ENCODE data around the gene TPT1. TPM values are rescaled to one million over a fixed set of nuclear protein-coding genes. Genes with fewer than 3 reads are reported as not detected.
A peak's percentile ranks its signal among the peaks of the same experiment; 100 is the strongest.
"Not testable (repeated sequence)": the region's sequence is repeated elsewhere in the genome, so short reads cannot be mapped to it uniquely, and the experiment has no call there.

Gene TPT1
- total and polyA plus RNA-seq, 2 donors (not counting 1 experiment from before 2014, with no cell fraction given): 2,507 to 4,871 TPM

- DNase-seq; ATAC-seq (ENCODE audit: low read depth); H3K27ac ChIP-seq (ENCODE audit: low read length in 2 of 2); H3K9ac ChIP-seq (ENCODE audit: low read length); H3K9me3 ChIP-seq (ENCODE audit: control extremely low read depth in 1 of 3, control insufficient read depth in 2 of 3, insufficient read depth in 1 of 3, low read length in 2 of 3); H3K4me2 ChIP-seq (replicated peaks; ENCODE audit: low read depth, low read length, poor library complexity, severe bottlenecking); intact Hi-C loops (cut with micrococcal nuclease); CTCF ChIA-PET; H3K4me3 ChIP-seq (ENCODE audit: control extremely low read depth in 1 of 5, extremely low read depth in 1 of 5, insufficient read depth in 1 of 5, low read depth in 2 of 5, low read length in 4 of 5); H3K9me3 Mint-ChIP-seq (ENCODE audit: insufficient read depth); H3K27ac Mint-ChIP-seq; H2AFZ ChIP-seq (ENCODE audit: insufficient read depth, low read depth, low read length, poor library complexity, severe bottlenecking); H3K27me3 Mint-ChIP-seq; H3K27me3 ChIP-seq (replicated peaks in 1 of 4; ENCODE audit: control extremely low read depth in 1 of 4, control insufficient read depth in 3 of 4, insufficient read depth in 4 of 4, low read length in 3 of 4): not testable (repeated sequence)
- H3K36me3 ChIP-seq (replicated peaks in 1 of 2; ENCODE audit: control extremely low read depth in 1 of 2, control insufficient read depth in 1 of 2, extremely low read depth in 1 of 2, insufficient read depth in 2 of 2, low read length in 1 of 2): peaks cover 2 to 35% of the 10 kb centered on the region in 2 experiments
- peaks cover 50% of the 10 kb centered on the region for H3K79me2 ChIP-seq (ENCODE audit: control insufficient read depth, insufficient read depth, low read length)
- POLR2A ChIA-PET: interaction anchor here (1.6 kb wide), 1 partner anchor 75 kb away, joined by 5 read pairs; the partner anchor contains the start of gene SLC25A30
- WGBS (ENCODE audit: insufficient coverage): 98% methylated on average over 6 of the region's 9 CpGs
- Mint-ChIP-seq H3K4me3 (peak overlapping the region; percentile 59), H3K4me1 (peaks cover 42% of the 10 kb centered on the region)
- peaks cover 28 to 31% of the 10 kb centered on the region in 2 donors for H3K4me1 ChIP-seq (ENCODE audit: control insufficient read depth in 2 of 2, insufficient read depth in 2 of 2, low read length in 2 of 2)
- peaks cover 28% of the 10 kb centered on the region for H4K20me1 ChIP-seq (ENCODE audit: control insufficient read depth, insufficient read depth, low read length, poor library complexity, severe bottlenecking)
Observed at GRCh38 chr13:45343102-45343501, 2.1 kb upstream of the TPT1 start.

DNA sequence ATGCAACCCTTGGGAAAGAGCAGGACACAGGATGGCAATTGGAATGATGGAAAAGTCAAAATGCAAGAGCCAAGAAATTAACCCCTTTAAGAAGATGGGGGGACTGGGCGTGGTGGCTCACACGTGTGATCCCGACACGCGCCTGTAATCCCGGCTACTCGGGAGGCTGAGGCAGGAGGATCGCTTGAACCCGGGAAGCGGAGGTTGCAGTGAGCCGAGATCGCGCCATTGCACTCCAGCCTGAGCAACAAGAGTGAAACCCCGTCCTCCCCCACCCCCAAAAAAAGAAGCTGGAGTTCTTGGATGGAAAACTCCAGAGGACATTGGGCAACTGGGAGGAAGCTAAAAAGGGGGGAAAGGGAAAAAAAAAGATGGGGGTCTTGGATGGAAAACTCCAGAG, 1.7 kb upstream of the TPT1 start:
- POLR2A ChIA-PET: interaction anchor here (1.6 kb wide), 1 partner anchor 76 kb away, joined by 5 read pairs; the partner anchor contains the start of gene SLC25A30
- H3K27ac ChIP-seq (ENCODE audit: low read length in 2 of 2); H3K27ac Mint-ChIP-seq; H2AFZ ChIP-seq (ENCODE audit: insufficient read depth, low read depth, low read length, poor library complexity, severe bottlenecking); H3K27me3 Mint-ChIP-seq; H3K4me3 ChIP-seq (ENCODE audit: control extremely low read depth in 1 of 5, extremely low read depth in 1 of 5, insufficient read depth in 1 of 5, low read depth in 2 of 5, low read length in 4 of 5); H3K27me3 ChIP-seq (replicated peaks in 1 of 4; ENCODE audit: control extremely low read depth in 1 of 4, control insufficient read depth in 3 of 4, insufficient read depth in 4 of 4, low read length in 3 of 4); DNase-seq; ATAC-seq (ENCODE audit: low read depth); H3K9ac ChIP-seq (ENCODE audit: low read length); intact Hi-C loops (cut with micrococcal nuclease); H3K9me3 ChIP-seq (ENCODE audit: control extremely low read depth in 1 of 3, control insufficient read depth in 2 of 3, insufficient read depth in 1 of 3, low read length in 2 of 3); H3K9me3 Mint-ChIP-seq (ENCODE audit: insufficient read depth): not testable (repeated sequence)
- 100% methylated on average over 10 of the region's 14 CpGs for WGBS (ENCODE audit: insufficient coverage)
- Histone ChIP-seq H3K4me2 (replicated peaks; ENCODE audit: low read depth, low read length, poor library complexity, severe bottlenecking) (peak overlapping the region; percentile 97), H3K4me1 (ENCODE audit: control insufficient read depth in 2 of 2, insufficient read depth in 2 of 2, low read length in 2 of 2) (peaks cover 31 to 35% of the 10 kb centered on the region in 2 donors), H4K20me1 (ENCODE audit: control insufficient read depth, insufficient read depth, low read length, poor library complexity, severe bottlenecking) (peaks cover 32% of the 10 kb centered on the region), H3K36me3 (replicated peaks in 1 of 2; ENCODE audit: control extremely low read depth in 1 of 2, control insufficient read depth in 1 of 2, extremely low read depth in 1 of 2, insufficient read depth in 2 of 2, low read length in 1 of 2) (peaks cover 2 to 35% of the 10 kb centered on the region in 2 experiments), H3K79me2 (ENCODE audit: control insufficient read depth, insufficient read depth, low read length) (peaks cover 51% of the 10 kb centered on the region)
- peaks cover 45% of the 10 kb centered on the region for H3K4me1 Mint-ChIP-seq
- peak overlapping the region; percentile 99 for H3K4me3 Mint-ChIP-seq
- CTCF ChIA-PET: interaction anchor here (2.0 to 2.8 kb wide), 2 partner anchors 11 to 52 kb away, joined by 6 to 15 read pairs; no protein-coding TSS in a partner anchor
